Tongue (tissue), 2 donors: ENCODE measurements around the gene SUMF1. TPM values are rescaled to one million over a fixed set of nuclear protein-coding genes. Genes with fewer than 3 reads are reported as not detected.

Experiments
- DNase-seq: peaks from one replicate; pipeline ENCODE4 v3.0.0-alpha.2; 2015
- total RNA-seq: library from RNA; depleted of rRNA; stranded (reverse); fragments of >200 nt; gene quantifications from one replicate; pipeline ENCODE4 v1.2.3, GENCODE V29; 2014

The SUMF1 gene
- total RNA-seq, 1 donor from 2014 or later, result 55.4 TPM

DNA sequence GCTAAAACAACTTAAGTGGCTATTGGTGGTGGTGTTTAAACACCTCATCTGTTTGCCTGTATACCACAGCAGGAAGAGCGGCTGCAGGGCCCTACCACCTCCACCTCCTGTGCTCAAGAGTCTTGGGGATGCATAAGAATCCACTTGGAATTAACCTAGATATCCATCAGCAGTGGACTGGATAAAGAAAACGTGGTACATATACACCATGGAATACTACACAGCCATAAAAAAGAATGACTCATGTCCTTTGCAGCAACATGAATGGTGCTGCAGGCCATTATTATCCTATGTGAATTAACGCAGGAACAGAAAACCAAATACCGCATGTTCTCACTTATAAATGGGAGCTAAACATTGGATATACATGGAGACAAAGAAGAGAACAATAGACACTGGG lies 87.1 kb downstream of the SUMF1 start:
- no peak for DNase-seq

DNA sequence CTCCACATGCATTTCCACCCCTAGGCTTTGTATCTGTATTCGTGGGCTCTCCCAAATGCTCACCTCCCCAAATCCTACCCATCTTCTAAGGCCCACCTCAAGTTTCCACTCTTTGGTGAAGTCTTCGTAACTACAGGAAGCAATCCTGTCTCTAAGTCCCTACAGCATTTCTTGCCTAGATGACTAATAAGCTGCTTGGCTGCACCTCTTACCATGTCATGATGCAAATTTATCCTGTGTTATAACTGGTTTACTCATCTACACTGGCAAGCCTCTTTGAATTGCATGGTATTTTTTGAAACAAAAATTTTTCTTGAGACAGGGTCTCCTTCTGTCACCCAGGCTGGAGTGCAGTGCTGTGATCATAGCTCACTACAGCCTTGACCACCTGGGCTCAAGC lies 90.6 kb downstream of the SUMF1 start:
- DNase-seq, result no peak

DNA sequence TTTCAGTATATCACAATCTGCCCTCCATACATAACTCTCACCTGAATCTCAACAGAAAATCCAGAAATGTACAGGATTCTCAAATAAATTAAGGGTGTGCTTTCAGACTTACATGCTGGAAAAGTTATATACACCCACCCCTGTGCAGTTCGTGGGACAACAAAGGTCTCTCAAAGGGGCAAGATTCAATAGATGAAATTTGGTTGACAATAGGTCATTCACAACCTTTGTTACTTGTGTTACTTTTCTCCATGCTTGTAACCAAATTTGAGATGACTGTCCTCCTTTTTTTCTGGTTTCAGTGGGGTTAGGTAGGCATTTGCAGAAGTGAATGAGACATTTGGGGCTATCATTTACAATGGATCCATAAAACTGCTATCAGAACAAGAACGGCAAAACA lies 91.2 kb downstream of the SUMF1 start:
- DNase-seq, result no peak

DNA sequence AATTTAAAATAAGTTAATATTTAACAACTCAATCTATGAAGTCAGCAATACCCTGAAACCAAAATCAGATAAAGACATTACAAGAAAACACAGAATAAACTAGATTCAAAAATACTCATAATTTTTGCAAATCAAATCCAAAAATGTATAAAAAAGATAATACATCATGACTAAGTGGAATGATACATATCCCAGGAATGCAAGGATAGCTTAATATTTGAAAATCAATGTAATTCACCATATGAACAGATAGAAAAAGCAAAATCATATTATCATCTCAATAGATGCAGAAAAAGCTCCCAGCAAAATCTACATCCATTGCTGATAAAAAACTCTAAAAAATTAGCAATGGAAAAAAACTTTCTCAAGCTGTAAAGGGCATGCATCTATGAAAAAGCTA lies 93.4 kb downstream of the SUMF1 start:
- DNase-seq, result no peak

DNA sequence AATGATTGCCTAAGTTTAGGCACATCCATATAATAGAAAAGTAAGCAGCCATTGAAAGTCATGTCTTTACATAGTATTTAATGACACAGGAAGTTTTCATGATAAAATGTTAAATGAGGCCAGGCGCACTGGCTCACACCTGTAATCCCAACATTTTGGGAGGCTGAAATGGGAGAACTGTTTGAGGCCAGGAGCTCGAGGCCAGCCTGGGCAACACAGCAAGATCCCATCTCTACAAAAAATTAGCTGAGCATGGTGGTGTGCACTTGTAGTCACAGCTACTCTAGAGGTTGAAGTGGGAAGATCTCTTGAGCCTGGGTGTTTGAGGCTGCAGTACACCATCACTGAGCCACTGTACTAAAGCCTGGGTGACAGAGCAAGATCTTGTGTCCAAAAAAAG lies 104.5 kb downstream of the SUMF1 start:
- DNase-seq, result no peak

DNA sequence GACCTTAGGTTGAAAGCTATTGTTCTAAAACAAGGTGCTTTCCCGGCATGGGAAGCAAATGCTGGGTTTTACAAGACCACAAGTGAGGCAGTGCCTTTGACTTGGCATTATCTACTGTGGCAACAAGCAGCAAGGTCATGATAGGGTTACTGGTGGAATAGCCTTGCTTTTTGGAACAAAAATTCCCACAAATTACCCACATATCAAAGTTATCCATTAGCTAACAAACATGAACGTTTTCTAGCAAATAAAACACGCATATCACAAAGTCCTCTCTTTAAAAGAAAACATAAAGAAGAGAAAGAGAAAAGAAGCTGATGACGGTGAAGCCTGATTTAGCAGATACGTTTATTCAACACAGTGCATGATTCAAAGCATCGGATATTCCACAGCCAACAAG lies 106.3 kb downstream of the SUMF1 start:
- no peak for DNase-seq

DNA sequence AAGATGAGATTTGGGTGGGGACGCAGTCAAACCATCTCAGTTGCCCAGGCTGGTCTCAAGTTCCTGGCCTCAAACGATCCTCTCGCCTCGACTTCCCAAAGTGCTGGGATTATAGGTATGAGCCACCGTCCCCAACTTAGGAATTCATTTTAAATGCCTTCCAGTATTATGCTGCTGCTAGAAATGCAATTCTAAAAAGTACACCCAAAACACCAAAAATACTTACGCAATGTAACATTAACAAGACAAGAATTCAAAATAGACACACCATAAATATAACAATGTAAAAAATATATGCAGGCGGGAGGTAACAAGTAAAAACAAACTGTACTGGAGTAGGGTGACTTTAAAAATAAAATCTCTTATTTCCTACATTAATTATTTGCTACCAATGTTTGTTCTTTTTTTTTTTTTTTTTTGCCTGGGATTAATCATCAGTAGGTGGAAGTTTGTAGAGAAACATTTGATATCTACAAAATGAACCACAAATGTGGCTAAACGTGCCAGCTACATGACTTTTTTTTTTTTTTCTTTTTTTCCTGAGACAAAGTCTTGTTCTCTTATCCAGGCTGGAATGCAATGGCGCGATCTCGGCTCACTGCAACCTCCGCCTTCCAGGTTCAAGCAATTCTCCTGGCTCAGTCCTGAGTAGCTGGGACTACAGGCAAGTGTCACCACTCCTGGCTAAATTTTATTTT lies 107.1 kb downstream of the SUMF1 start:
- no peak for DNase-seq

DNA sequence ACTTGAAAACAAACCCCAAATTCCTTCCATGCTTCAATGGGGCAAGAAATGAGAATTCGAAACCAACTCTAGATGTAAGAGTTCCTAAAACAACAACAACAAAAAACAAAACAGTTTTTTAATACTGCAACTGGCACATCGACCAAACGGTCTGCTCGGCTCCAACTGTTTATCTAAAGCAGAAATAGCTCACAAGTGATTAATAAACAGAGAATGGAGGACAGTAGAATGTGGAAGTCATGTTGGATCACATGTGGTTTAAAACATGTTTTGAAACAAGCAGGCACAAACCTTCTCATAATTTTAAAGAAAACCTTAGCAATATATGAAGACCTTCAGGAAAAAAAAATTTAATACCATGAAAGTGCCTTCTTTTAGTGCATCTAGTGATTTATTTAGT lies 108.8 kb downstream of the SUMF1 start:
- no peak for DNase-seq

DNA sequence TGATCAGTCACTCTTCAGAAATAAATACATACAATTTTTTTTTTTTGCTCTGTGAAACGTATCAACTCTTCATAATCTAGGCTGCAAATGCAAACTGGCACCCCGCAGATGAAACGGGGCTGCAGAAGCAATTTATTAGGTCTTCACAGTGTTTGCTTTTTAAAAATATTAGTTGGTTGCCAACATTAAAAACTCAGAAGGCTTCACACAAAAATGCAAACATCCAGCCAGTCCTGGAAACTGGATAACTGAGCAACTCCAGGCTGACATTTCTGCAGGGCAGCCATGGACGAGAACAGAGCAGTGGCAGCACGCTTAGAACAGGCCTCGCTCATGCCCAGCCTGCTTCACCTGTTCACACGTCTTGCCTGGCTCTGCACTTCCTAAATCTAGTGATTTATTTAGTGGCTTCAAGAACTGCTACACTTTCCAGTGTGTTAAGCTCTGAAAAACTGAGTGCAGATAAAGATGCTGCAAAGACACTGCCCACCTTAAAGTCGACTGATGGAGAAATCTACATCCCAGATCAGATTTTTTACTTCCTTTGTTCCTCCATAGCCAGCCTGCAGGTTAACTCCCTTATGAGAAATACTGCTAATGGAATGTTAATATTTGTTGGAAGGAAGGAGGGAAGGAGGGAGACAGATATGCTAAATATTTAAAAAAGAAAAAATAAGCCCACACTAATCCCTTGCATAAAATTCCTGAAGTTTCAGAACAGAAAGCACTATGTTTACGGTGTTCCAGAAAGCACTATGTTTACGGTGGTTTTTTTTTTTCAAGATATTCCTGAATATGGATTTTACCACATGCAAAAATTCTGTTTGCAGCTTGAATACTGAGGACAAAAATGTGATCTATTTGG lies 110.3 kb downstream of the SUMF1 start:
- DNase-seq, result no peak

DNA sequence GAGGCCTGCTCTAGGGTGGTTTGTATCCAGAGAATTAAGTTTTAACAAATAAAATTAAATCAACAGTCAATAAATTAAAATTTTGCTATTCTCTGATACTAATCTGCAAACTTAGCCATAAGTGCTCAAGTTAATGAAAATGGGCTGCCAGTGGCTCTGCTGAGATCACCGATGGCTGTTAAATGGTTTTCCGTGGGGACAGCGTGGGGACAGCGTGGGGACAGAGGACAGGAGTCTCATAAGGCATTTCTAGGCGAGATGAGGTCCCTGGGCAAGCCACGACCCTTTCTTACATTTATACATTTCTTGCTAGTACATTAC lies 110.9 kb downstream of the SUMF1 start:
- DNase-seq, result no peak

DNA sequence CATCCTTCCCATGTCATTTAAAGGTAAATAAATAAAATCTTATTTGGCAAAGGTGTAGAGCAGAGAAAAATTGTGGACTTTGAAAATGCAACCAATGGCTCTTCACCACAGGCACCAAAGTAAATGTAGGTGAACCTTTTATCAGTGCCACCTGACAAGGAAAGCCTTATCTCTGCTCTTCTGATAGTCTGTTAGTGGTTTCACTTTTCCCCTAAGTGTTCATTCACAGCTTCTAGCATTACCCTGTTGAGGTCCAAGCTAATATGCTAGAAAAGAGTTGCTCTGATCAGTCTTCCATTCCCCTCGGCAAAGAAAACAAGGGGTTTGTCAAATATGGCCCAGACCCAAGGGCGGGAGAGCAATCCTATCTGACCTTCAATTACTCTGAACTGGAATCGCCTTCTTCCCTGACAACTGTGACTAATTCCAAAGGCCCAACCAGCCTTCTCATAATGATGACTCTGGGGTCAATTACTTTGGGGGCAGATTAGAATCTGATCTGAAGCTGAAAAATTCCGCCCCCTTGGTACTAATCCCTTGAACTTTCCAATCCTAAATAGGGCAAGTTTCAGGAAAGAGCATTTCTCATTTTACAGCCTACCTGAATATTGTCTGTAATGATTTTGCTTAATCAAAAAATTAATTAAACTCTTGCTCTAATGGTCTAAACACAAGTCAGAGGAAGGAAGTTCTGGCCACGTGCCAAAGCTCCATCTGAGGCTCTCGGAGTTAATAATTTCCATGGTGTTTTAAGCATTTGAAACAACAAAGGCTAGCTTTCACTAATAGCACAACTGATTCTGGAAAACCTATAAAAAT lies 111.5 kb downstream of the SUMF1 start:
- peak; percentile 41 for DNase-seq

DNA sequence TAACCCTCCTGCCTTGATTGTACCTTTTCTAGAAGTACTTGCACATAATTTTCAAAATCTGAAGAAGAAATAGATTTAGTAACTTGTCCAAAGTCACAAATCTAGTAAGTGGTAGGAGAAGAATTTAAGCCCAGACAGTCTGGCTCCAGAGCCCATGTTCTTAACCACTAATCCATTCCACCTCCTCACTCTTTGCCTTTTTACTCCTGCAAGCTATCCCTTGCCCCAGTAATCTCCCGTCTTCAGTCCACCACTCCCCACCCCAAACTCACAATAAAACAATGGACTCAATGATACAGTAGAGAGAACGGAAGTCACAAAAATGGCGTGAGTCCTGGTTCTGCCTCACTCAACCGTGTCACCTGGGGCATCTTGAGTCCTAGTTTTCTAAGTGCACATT lies 115.2 kb downstream of the SUMF1 start:
- no peak for DNase-seq

DNA sequence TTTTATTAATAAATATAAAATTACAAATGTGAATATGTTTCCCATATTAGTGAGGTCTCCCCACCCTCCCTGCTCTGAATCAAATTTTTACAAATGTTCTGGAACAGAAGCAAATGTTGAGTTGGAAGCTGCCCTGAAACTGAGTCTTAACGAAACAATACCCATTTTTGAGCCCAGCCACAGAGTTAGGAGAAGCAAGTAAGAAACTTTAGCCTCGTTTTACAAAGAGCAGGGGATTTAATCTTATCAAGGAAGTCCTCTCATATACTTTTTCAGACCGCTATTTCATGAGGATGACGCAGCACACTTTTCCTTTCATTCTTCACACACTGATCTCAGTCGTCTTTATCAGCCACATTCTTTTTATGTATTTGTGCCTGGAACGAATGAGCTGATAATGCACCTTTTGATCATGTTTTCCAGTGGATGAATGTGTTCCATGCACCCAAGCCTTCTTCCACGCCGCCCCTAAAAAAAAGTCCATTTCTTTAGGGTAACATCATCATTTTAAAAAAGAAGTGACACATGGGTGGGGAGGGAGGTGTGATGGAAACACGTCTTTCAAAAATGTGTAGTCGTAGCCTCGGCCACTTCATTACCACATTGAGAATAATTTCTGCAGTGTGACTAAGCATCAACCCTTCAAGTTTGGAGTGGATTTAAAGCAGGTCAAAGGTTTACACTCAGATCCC lies 115.8 kb downstream of the SUMF1 start:
- no peak for DNase-seq

DNA sequence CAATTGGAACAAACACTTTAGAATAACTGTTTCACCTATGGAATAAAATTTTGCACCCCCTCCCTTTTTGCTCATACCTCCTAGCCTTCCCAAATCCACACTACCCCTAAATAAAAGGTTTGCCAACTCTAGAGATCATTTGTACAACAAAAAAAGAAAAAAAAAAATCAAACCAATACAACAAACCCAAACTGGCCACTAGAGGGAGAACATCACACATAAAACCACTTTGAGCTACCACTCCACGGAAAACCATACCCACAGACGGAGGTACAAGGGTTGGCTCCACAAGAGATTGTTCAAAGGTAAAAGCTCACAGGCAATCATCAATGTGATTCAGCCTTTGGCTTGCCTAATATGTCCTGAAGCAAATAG lies 116.3 kb downstream of the SUMF1 start:
- peak; percentile 79 for DNase-seq

DNA sequence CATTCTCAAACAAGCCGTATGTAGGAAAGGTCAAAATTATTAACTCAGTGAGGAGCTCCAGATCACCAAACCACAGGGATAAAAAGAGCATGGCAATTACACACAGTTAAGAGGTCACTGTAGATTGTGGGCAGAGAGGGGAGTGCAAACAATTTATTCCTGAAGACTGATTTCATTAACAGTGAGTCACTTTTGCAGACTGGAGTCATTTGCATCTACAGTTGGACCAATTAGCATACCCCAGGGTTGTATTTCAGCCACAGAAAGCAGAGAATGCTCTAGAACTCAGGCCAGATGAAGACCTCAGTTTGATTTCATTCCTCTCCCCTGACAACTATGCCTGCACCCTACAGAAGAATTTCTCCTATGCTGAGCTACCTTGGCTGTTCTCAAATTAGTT lies 123.8 kb downstream of the SUMF1 start:
- DNase-seq, result no peak

DNA sequence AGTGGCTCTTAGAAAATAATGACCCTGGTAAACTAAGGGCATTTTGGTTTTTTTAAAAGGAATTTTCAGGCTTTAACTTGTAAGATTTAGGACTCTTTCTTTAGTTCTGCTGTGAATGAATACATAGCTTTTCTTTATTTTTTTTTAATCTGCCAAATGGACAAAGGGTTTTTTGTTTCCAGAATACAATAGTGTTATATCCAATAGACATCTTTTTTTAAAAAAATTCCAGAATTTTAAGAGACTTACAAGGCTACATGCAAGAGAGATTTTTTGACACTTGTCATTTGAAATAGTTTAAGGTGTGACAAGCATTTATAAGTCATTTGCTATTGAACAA lies 125.8 kb downstream of the SUMF1 start:
- DNase-seq, result no peak

DNA sequence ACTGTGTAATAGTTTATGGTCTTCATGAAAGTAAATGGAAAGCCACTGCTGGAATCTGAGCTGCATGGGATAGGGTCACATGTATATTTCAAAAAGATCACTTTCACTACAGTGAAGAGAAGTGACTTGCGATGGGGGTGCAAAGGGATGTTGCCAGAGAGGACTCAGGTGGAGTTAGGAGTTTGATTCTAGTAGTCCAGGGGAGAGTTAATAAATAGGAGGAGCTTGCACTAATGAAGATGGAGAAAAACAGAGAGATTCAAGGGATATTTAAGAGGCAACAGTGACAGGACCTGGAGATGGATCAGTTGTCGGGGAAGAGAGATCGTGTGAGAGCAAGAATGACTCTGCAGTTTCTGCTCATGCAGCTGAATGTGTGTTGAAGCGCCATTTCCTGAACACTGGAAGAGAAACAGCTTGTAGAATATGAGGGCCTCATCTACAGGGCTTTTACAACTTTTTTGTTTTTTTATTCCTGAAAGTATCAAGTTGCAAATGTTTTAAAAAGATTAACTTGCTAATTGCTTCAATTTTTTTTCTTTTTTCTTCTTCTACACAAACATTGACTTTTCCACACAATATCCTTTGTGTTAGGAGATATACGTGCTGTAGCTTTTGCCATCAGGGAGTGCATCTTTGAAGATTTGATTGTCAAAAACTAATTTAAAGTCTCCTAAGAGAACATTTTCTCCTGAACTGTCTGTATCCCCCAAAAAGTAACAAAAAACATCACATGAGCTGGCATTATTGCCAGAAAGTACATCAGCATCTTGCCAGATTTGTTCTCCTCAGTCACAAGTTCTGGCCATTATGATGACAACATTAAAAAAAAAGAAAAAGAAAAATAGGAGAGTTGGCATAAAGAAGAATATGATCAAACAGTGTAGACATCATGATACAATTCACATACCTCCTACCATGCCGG lies 126.4 kb downstream of the SUMF1 start:
- DNase-seq, result no peak

DNA sequence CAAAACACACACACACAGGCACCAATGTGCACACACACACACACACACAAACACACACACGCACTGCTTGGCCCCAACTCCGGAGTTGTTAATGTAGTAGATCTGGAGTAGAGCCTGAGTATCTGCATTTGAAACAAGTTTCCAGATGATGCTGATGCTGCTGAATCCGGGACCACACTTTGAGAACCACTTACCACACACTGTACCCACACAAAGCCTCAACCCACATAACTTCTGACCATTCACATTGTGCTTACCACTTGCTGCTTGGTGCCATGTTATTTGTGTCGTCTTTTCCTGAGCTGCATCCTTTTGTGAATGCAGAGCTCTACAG lies 127.0 kb downstream of the SUMF1 start:
- DNase-seq, result no peak

DNA sequence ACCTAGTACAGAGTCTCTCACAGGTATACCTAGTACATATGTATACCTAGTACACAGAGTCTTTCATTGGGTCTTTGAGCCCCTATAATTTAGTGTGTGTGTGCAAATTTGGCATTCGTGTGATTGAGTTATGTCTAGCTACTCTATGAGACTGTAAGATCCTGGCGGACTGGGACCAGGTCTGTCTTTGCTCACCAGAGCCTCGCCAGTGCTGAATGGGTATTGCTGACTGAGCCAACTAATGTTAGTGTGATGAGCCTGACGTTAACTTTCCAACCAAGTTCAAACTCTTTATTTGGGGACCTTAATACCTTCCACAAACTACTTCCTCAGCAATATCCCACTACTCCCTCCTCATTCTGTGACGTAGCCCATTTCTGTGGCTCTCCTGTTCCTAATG lies 128.3 kb downstream of the SUMF1 start:
- DNase-seq, result no peak

DNA sequence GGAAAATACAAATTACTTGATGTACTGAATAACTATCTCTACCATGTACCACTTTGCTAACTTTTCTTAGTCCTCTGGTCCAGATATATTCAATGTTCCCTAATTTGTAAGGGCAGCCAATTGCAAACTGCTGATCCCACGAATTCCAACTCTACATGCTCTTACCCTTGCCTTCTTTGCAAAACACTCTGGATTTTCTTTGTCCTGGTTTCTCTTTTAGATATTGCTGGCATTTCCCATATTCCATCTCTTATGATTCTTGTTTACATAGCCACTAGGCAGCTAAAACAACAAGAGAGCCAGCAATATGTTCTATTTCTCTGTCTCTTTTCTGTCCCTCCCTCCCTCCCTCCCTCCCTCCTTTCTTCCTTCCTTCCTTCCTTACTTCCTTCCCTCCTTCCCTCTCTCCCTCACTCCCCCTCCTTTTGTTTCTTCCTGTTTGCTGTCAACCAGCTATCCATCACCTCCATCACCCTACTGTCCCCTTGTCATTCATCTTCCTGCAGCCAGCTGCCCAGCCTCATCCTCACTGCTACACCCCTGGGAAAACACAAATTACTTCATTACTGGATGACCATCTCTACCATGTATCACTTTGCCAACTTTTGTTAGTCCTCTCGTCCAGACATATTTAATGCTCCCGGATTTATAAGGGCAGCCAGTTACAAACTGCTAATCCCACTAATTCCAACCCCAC lies 130.1 kb downstream of the SUMF1 start:
- no peak for DNase-seq
